ENCODE measurements around the gene PIK3R3.
"Not testable (repeated sequence)": the region's sequence is repeated elsewhere in the genome, so short reads cannot be mapped to it uniquely, and the experiment has no call there.

GRCh38 chr1:46093832-46094231, 38.6 kb downstream of the PIK3R3 start:
- not testable (repeated sequence) for TF ChIP-seq CTCF (optimal IDR thresholded peaks at IDR 0.05 in 1 of 3, IDR thresholded peaks at IDR 0.05 in 1 of 3, conservative IDR thresholded peaks at IDR 0.05 in 1 of 3; ENCODE audit: extremely low read depth in 1 of 3, insufficient read depth in 2 of 3, low read length in 3 of 3); EZH2 (IDR thresholded peaks at IDR 0.05; ENCODE audit: low read length)

Data from keratinocyte (primary cell).